GM18498 (cell line): Measurements from ENCODE around the gene HSPB6.
"Not testable (repeated sequence)": the region's sequence is repeated elsewhere in the genome, so short reads cannot be mapped to it uniquely, and the experiment has no call there.

ENCODE experiments used
- ATAC-seq: cut with Tn5 transposase; IDR thresholded peaks from one replicate; pipeline ENCODE4 v1.9.1; 2021; ENCODE audit warnings: mild to moderate bottlenecking, moderate library complexity; ENCODE audit not compliant: unreplicated experiment

The HSPB6 gene

DNA sequence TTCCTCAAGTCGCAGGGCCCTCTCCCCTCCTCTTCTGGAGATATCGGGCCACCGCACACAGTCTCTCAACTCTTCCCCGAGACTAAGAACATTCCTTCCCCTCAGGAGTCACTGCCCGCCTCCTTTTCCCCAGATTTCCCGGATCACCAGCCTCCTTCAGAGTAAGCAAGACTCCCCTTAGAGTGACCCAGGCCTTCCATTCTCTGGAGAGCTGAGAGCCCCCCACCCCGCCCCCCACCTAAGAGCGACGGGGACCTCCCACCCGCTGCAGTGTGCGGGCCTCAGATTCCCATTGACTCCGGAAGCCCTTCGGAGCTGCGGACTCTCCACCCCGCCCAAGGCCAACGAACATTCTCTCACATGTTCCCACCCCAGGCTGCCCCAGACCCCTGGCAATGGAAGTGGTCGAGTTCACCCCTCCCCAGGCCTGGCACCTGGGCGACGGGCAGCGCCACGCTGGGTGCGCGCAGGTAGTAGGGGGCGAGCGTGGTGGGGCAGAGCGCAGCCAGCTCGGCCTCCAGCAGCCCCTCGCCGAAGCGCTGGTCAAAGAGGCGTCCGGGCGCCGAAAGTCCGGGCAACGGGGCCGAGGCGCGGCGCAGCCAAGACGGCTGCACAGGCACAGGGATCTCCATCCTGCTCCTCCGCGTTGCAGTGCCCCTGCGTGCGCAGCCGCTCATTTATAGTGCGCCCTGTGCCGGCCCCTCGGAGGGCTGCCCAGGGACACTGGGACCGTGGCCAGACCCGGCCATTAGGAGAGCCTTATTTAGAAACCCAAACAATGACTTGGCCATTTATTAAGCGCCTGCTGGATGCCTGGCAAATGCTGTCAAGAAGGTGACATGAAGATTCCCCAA lies at the start of gene HSPB6:
Gene HSPB6, minus strand, starts transcription at position 653 of the 854 bp plus-strand sequence. Its CDS starts 21 bp downstream, at position 632.
- no peak for ATAC-seq

DNA sequence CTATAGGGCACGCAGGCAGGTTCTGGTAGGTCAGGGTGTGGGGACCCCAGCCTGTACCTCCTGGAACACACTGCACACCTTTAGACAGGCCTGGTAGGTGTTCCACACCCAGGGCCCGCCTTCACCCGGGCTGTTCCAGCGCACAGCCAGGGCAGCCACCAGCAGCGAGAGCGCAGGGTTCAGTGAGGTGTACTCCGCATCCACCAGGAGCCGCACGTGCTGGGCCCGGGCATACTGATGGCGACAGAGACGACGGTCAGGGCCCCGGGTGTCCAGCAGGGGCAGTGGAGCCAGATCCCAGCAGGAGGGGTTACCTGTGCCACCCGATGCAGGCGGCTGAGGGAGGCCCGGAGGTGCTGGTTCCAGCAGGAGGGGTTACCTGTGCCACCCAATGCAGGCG lies 49.8 kb upstream of the HSPB6 start:
- ATAC-seq: no peak

DNA sequence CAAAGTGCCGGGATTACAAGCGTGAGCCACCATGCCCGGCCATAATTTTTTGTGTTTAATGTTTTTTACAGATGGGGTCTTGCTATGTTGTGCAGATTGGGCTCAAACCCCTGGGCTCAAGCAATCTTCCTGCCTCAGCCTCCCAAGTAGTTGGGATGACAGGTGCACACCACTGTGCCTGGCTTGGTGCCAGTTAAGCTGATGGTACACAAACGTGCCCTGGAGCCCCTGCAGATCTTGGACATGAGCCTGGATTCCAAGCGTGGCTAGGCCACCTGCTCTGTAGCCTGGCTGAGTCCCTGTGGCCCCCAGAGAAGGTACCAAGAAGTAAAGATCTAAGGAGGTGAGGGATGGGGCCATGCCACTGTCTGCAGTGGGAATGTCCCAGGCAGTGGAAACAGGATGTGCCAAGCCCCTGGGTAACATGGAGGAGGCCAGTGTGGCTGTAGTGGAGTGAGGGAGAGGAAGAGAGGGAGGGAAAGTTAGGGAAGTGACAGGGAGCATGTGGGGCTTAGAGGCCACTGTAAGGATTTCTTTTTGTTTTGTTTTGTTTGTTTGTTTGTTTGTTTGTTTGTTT lies 48.8 kb upstream of the HSPB6 start:
- ATAC-seq: no peak

DNA sequence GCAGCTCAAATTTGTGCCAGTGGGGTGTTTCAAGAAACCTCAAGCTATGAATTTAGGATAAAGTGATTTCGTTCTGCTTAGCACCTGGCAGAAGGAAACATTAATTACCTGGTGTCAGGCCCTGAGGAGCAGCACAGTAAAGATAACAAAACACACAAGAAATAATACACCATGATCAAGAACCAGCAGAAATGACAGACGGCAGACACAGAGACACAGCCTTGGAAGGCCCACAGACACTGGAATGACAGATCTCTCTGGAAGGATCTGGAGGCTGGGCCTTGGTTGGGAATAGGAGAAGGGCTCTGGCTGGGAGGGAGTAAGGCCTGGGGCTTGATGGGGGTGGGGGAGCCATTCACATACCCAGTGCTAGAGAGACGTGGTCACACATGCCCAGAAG lies 45.0 kb upstream of the HSPB6 start:
- ATAC-seq: no peak

GRCh38 chr19:35797663-35798062 lies 40.8 kb upstream of the HSPB6 start:
- ATAC-seq: no peak

GRCh38 chr19:35796645-35797542 lies 40.1 kb upstream of the HSPB6 start:
- no peak for ATAC-seq

- not testable (repeated sequence) for ATAC-seq
These were observed 38.7 kb upstream of the HSPB6 start for GRCh38 chr19:35795564-35795963.

- ATAC-seq: no peak
These were observed 36.7 kb upstream of the HSPB6 start for GRCh38 chr19:35793381-35794165.

GRCh38 chr19:35792888-35793287 lies 36.1 kb upstream of the HSPB6 start:
- no peak for ATAC-seq

DNA sequence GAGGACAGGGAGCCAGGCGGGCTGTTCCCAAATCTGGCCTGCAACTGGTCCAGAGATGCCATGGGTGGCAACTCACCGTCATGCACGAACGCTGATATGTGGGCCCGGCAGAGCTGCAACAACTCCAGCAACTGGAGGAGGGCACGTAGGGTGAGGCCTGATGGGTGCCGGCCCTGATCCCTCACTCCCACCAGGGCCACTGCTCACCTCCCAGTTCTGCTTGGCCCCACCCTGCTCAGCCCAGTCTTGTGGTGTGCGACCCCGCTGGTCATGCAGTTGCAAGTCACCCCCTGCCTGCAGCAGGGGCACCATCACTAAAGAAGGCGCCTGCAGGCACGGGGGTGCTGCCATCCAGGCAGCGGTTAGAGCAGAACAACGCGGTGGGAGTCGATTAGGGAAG lies 35.5 kb upstream of the HSPB6 start:
- ATAC-seq: no peak

DNA sequence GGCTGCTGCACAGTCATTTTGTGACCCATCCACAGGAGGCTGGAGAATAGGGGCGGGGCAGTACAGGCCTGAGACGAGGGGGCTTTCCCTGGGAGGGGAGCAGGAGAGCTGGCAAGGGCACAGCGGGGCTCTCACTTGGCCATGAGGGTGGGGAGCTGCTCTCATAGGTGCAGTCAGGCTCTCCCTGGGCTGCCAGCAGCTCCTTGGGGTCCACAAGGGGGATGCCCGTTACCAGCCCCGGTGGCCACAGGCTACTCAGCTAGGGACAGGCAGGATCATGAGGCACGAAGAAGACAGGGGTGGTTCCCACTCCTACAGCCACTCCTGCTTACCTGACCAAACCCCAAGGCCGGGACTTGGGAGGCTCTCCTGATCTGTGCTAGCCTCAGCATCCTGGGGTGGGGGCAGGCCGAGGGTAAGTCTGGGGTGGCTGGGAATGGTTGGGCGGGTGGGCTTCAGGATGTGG lies 35.0 kb upstream of the HSPB6 start:
- ATAC-seq: no peak

DNA sequence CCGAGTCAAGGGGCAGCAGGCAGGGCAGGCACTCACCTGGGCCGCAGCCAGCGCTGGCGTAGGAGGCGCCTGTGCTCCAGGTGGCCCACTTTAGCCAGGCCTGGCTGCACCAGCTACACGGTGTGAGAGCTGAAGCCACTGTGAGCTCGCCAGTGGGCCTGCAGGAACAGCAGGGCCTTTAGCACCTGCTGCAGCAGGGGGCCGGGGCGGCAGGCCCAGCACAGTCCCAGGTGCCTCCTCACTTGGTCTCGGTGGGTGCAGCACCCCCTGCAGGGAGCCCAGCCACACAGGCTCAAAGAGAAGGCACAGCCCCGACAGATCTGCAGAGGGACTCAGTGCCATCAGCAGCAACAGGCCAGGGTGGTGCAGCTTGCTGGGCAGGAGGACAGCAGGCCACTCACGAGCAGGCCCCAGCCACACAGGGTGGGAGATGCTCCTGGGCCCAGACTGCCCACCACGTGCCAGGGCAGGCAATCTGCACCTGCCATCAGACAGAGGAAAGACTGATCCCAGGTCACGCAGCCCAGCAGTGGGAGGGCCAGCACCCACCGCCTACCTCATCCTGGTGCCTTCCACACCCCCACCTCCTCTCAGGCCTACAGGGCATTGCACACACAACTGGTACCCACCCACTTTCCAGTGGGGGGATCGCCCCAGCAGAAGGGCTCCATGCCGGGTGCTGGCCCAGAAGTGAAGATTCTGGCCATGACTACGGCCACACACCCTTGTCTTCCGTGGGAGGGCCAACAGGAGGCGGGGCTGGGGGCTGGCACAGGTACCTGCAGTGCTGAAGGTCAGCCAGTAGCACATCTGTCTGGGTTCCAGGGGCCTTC lies 34.4 kb upstream of the HSPB6 start:
- no peak for ATAC-seq

- no peak for ATAC-seq
These were observed 33.4 kb upstream of the HSPB6 start for GRCh38 chr19:35789978-35790944.

GRCh38 chr19:35789195-35789977 lies 32.6 kb upstream of the HSPB6 start:
- ATAC-seq: no peak

DNA sequence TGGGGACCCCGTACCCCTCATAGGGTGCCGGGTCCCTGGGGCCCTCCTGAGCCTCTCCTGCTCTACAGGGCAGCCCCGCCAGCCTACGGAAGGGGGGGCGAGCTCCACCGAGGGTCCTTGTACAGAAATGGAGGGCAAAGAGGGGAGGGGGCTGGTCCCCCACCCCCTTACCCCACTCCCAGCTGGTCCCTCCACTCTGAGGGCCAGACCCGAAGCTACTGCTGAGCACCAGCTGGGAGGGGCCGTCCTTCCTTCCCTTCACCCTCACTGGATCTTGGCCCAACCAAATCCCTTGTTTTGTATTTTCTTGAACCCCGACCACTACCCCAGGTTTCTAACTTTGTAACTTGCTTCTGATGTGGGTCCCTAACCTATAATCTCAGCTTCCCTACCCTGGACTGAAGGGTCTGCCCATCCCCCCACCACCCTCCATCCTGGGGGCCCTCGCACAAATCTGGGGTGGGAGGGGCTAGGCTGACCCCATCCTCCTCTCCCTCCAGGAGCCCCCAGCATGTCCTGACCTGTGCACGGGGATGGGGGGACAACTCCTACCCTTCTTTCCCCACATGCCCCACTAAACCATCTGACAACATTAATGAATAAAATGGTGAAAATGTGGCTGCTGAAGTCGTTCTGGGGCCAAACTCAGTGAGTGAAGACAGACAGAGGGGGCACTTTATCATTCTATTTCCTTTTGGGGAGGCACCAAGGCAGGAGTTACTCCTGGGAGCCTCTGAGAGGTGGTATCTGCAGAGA lies 31.6 kb upstream of the HSPB6 start:
- no peak for ATAC-seq

GRCh38 chr19:35787227-35787799 lies 30.5 kb upstream of the HSPB6 start:
- no peak for ATAC-seq
